IMR-90 (cell line): ENCODE measurements around the gene RGS5.

ENCODE experiments used
- CEBPB ChIP-seq: IDR thresholded peaks from 2 replicates; pipeline ENCODE4 v1.6.1; 2012; ENCODE audit warnings: low read depth, low read length, improper control_type of control experiment
- CTCF ChIP-seq: conservative IDR thresholded peaks from 2 replicates; pipeline ENCODE4 v1.5.1; 2012; ENCODE audit warnings: mild to moderate bottlenecking, low read depth, low read length, improper control_type of control experiment
- MAZ ChIP-seq: IDR thresholded peaks from 2 replicates; pipeline ENCODE4 v1.6.1; 2012; ENCODE audit warnings: low read depth, mild to moderate bottlenecking, low read length, improper control_type of control experiment, moderate library complexity, borderline replicate concordance
- POLR2A ChIP-seq: IDR thresholded peaks from 2 replicates; pipeline ENCODE4 v1.6.1; 2012; ENCODE audit warnings: mild to moderate bottlenecking, low read depth, low read length
- RFX5 ChIP-seq: IDR thresholded peaks from 2 replicates; pipeline ENCODE4 v1.8.0; 2012; ENCODE audit warnings: low read depth, mild to moderate bottlenecking, low read length, moderate library complexity
- SMC3 ChIP-seq: fragments of 150-350 bp; IDR thresholded peaks from 2 replicates; pipeline ENCODE4 v1.6.1; 2016; ENCODE audit warnings: low read depth, mild to moderate bottlenecking, antibody characterized with exemption, low read length, moderate library complexity
- USF2 ChIP-seq: fragments of 150-350 bp; IDR thresholded peaks from 2 replicates; pipeline ENCODE4 v1.6.1; 2017; ENCODE audit warnings: mild to moderate bottlenecking, antibody characterized with exemption, low read length, low read depth

GRCh38 chr1:163120372-163120771, 82.3 kb downstream of the RGS5 start:
- TF ChIP-seq CTCF (no peak), USF2 (no peak), RFX5 (no peak), POLR2A (no peak), CEBPB (no peak), SMC3 (no peak), MAZ (no peak)
